SK-N-SH (cell line): ENCODE data around the gene TBCEL. TPM values are rescaled to one million over a fixed set of nuclear protein-coding genes. Genes with fewer than 3 reads are reported as not detected.

Experiments used
- CTCF ChIA-PET: fragments of 300-600, 350-600 bp; formaldehyde crosslinking; extraction: SDS; loops from one replicate; lab custom pipeline; 2021; lab: Yijun Ruan, JAX
- POLR2A ChIA-PET: fragments of 350-600 bp; sonication (Branson Sonifier 250); formaldehyde crosslinking; extraction: SDS; loops from one replicate; lab custom pipeline; 2020; ENCODE audit warnings: antibody characterized with exemption, inconsistent platforms; lab: Yijun Ruan, JAX
- DNase-seq: peaks from one replicate; pipeline ENCODE4 v3.0.0; 2012
- H2AFZ ChIP-seq: fragments of 200-600 bp; sonication (generic); 2 replicates; pipeline ENCODE4 v1.8.1; 2016; ENCODE audit warnings: antibody characterized with exemption, mild to moderate bottlenecking, low read depth
- H3F3A ChIP-seq: fragments of 200-600 bp; sonication (generic); replicated peaks from 2 replicates; pipeline ENCODE3; 2016; ENCODE audit warnings: antibody characterized with exemption, mild to moderate bottlenecking; ENCODE audit not compliant: insufficient read depth
- H3K27ac ChIP-seq, 2 experiments: fragments of 200-500 bp in 1 of 2; fragments of 200-600 bp in 1 of 2; sonication (Bioruptor generic) in 1 of 2; sonication (generic), shearing (Covaris generic) in 1 of 2; 2 replicates each; pipeline versions ENCODE4 v1.5.1 to v1.6.1; 2014 to 2016; ENCODE audit warnings: low read depth in 2 of 2, inconsistent platforms in 1 of 2, low read length in 1 of 2, mild to moderate bottlenecking in 1 of 2, mixed read lengths in 1 of 2
- H3K27me3 ChIP-seq: fragments of 200-600 bp; sonication (generic), shearing (Covaris generic); 2 replicates; pipeline ENCODE4 v1.6.1; 2016; ENCODE audit warnings: mixed run types; ENCODE audit not compliant: insufficient read depth
- H3K36me3 ChIP-seq, 2 experiments: fragments of 200-500 bp in 1 of 2; fragments of 200-600 bp in 1 of 2; sonication (Bioruptor generic) in 1 of 2; sonication (generic) in 1 of 2; replicated peaks in 1 of 2; 2 replicates each; pipeline versions ENCODE3 to v1.5.1; 2014 to 2016; ENCODE audit warnings: low read length in 1 of 2, mild to moderate bottlenecking in 1 of 2; ENCODE audit not compliant: insufficient read depth in 2 of 2, control insufficient read depth in 1 of 2
- H3K4me1 ChIP-seq, 2 experiments: fragments of 200-500 bp in 1 of 2; fragments of 200-600 bp in 1 of 2; sonication (Bioruptor generic) in 1 of 2; sonication (generic), shearing (Covaris generic) in 1 of 2; 2 replicates each; pipeline versions ENCODE4 v1.5.1 to v1.6.1; 2014 to 2016; ENCODE audit warnings: low read depth in 1 of 2, low read length in 1 of 2, mixed run types in 1 of 2; ENCODE audit not compliant: insufficient read depth in 2 of 2, control insufficient read depth in 1 of 2
- H3K4me2 ChIP-seq: fragments of 200-600 bp; sonication (generic), shearing (Covaris generic); 2 replicates; pipeline ENCODE4 v1.6.1; 2017; ENCODE audit warnings: mixed run types
- H3K4me3 ChIP-seq, 2 experiments: fragments of 200-500 bp in 1 of 2; fragments of 200-600 bp in 1 of 2; sonication (Bioruptor generic) in 1 of 2; sonication (generic), shearing (Covaris generic) in 1 of 2; 2 replicates each; pipeline versions ENCODE4 v1.5.1 to v1.8.1; 2014 to 2016; ENCODE audit warnings: low read depth in 2 of 2, inconsistent platforms in 1 of 2, low read length in 1 of 2, mild to moderate bottlenecking in 1 of 2, mixed read lengths in 1 of 2, moderate library complexity in 1 of 2
- H3K79me2 ChIP-seq: fragments of 200-600 bp; sonication (generic); 2 replicates; pipeline ENCODE4 v1.8.1; 2017; ENCODE audit warnings: mild to moderate bottlenecking; ENCODE audit not compliant: insufficient read depth
- H3K9ac ChIP-seq: fragments of 200-600 bp; sonication (generic); 2 replicates; pipeline ENCODE4 v1.6.1; 2017; ENCODE audit warnings: mixed run types
- H3K9me2 ChIP-seq: fragments of 200-600 bp; sonication (generic); 2 replicates; pipeline ENCODE4 v1.6.1; 2017; ENCODE audit warnings: mixed run types
- H3K9me3 ChIP-seq: fragments of 200-600 bp; sonication (generic); 2 replicates; pipeline ENCODE4 v1.6.1; 2017; ENCODE audit warnings: mixed run types, mild to moderate bottlenecking, moderate library complexity
- H4K20me1 ChIP-seq: fragments of 200-600 bp; sonication (generic); 2 replicates; pipeline ENCODE4 v1.6.1; 2017; ENCODE audit warnings: mild to moderate bottlenecking, mixed run types; ENCODE audit not compliant: insufficient read depth
- CTCF ChIP-seq: fragments of 200-600 bp; sonication (generic); IDR thresholded peaks from 2 replicates; pipeline ENCODE4 v1.6.1; 2017; ENCODE audit warnings: antibody characterized with exemption, mild to moderate bottlenecking, moderate library complexity
- FOXJ3 ChIP-seq: sonication (generic); formaldehyde crosslinking; IDR thresholded peaks from 2 replicates; pipeline ENCODE4 v1.5.1; 2020; ENCODE audit warnings: mild to moderate bottlenecking, missing genetic modification reagents
- FOXM1 ChIP-seq: IDR thresholded peaks from 2 replicates; pipeline ENCODE4 v1.4.0; 2012; ENCODE audit warnings: low read depth, mild to moderate bottlenecking
- GATA2 ChIP-seq: sonication (generic); formaldehyde crosslinking; IDR thresholded peaks from 2 replicates; pipeline ENCODE4 v1.5.0; 2020; ENCODE audit warnings: mild to moderate bottlenecking, missing genetic modification reagents
- MEF2A ChIP-seq: IDR thresholded peaks from 2 replicates; pipeline ENCODE4 v1.4.0; 2012; ENCODE audit warnings: low read depth, borderline replicate concordance
- RAD21 ChIP-seq: IDR thresholded peaks from 2 replicates; pipeline ENCODE4 v1.6.1; 2012; ENCODE audit warnings: mild to moderate bottlenecking, low read length
- RCOR1 ChIP-seq: fragments of 150-350 bp; IDR thresholded peaks from 2 replicates; pipeline ENCODE4 v1.6.1; 2017; ENCODE audit warnings: antibody characterized with exemption, low read length
- RFX5 ChIP-seq: IDR thresholded peaks from 2 replicates; pipeline ENCODE4 v1.6.1; 2012; ENCODE audit warnings: mild to moderate bottlenecking, improper control_type of control experiment, low read length
- SIN3A ChIP-seq: IDR thresholded peaks from 2 replicates; pipeline ENCODE4 v1.6.1; 2012; ENCODE audit warnings: low read depth, mild to moderate bottlenecking, low read length, moderate library complexity, borderline replicate concordance
- SMC3 ChIP-seq: IDR thresholded peaks from 2 replicates; pipeline ENCODE4 v1.6.1; 2012; ENCODE audit warnings: low read depth, low read length, improper control_type of control experiment
- ZBTB33 ChIP-seq: IDR thresholded peaks from 2 replicates; pipeline ENCODE4 v1.4.0; 2012; ENCODE audit warnings: low read depth, borderline replicate concordance
- WGBS: methylation state at CpG from one replicate; pipeline ENCODE4 v1.1.6; 2017; ENCODE audit warnings: low lambda C conversion rate; 5-methylcytosine and 5-hydroxymethylcytosine counted together
- polyA plus RNA-seq, 3 experiments: library from polyadenylated mRNA; depleted of rRNA; stranded (reverse); fragments of >200 nt; gene quantifications; 2 replicates each; pipeline ENCODE4 v1.2.3, GENCODE V29; 2012

TBCEL gene
- polyA plus RNA-seq, 1 of the 3 experiments (the other 2 are of a cell fraction), result 5.9 TPM

GRCh38 chr11:121099885-121100284 is 76.0 kb downstream of the TBCEL start:
- no peak overlapping the region for H3K4me3 ChIP-seq
- DNase-seq, result no peak
- no peak overlapping the region for H3K27ac ChIP-seq
- H3K4me2 ChIP-seq, result no peak overlapping the region
- no peaks in the 10 kb centered on the region for H4K20me1 ChIP-seq
- TF ChIP-seq FOXJ3 (CRISPR knock-in tag) (no peak), ZBTB33 (no peak), CTCF (no peak), RCOR1 (no peak), RAD21 (no peak), FOXM1 (no peak), GATA2 (CRISPR knock-in tag) (no peak), RFX5 (no peak), MEF2A (no peak), SMC3 (no peak)
- no peaks in the 10 kb centered on the region for H3K9me2 ChIP-seq
- H2AFZ ChIP-seq, result no peak overlapping the region
- H3F3A ChIP-seq, result no peaks in the 10 kb centered on the region
- no peaks in the 10 kb centered on the region for H3K27me3 ChIP-seq
- no peaks in the 10 kb centered on the region for H3K4me1 ChIP-seq
- WGBS, result 65% methylated on average over 4 of the region's 4 CpGs
- H3K79me2 ChIP-seq, result no peaks in the 10 kb centered on the region
- H3K9ac ChIP-seq, result no peak overlapping the region
- H3K36me3 ChIP-seq, result no peaks in the 10 kb centered on the region
- POLR2A ChIA-PET, result no interaction called here
- CTCF ChIA-PET, result interaction anchor here (0.7 to 1.4 kb wide), 3 partner anchors 12 to 269 kb away, joined by 3 to 4 read pairs (median 3); no protein-coding TSS in a partner anchor
- no peaks in the 10 kb centered on the region for H3K9me3 ChIP-seq

GRCh38 chr11:121100943-121101342 is 77.0 kb downstream of the TBCEL start, which contains the start of gene TECTA:
Gene TECTA (plus strand): TSS chr11:121101243. CDS start chr11:121102666, 1,423 bp downstream.
- 83% methylated on average over 2 of the region's 2 CpGs for WGBS

More at GRCh38 chr11:121100943-121101342, 77.0 kb downstream of the TBCEL start, which contains the start of gene TECTA:
- H3K4me2 ChIP-seq, result no peak within 1 kb of the TSS
- no peak within 1 kb of the TSS for H3K27ac ChIP-seq
- H3K27me3 ChIP-seq, result no peaks in the 10 kb centered on the region
- ChIA-PET POLR2A (no interaction called here), CTCF (no interaction called here)
- no peaks in the 10 kb centered on the region for H3K9me3 ChIP-seq
- no peaks in the 10 kb centered on the region for H4K20me1 ChIP-seq
- no peak within 1 kb of the TSS for H3K9ac ChIP-seq
- H3K36me3 ChIP-seq, result no peaks in the 10 kb centered on the region
- no peak for DNase-seq
- H3F3A ChIP-seq, result no peaks in the 10 kb centered on the region
- TF ChIP-seq ZBTB33, result no peak
- no peak for TF ChIP-seq SIN3A
- no peaks in the 10 kb centered on the region for H3K4me1 ChIP-seq
- H3K4me3 ChIP-seq, result no peak within 1 kb of the TSS
- no peaks in the 10 kb centered on the region for H3K79me2 ChIP-seq
- H3K9me2 ChIP-seq, result no peaks in the 10 kb centered on the region
- H2AFZ ChIP-seq, result no peak within 1 kb of the TSS
